CD14-positive monocyte (primary cell): ENCODE results near the gene PFKP. TPM values are rescaled to one million over a fixed set of nuclear protein-coding genes. Genes with fewer than 3 reads are reported as not detected.

Source experiments
- DNase-seq, 3 donors: peaks; one replicate each; pipeline ENCODE4 v3.0.0-alpha.2; 2011 to 2022
- H2AFZ ChIP-seq: 2 replicates; pipeline ENCODE4 v1.6.0; 2012; ENCODE audit warnings: mild to moderate bottlenecking, low read depth, low read length, inconsistent platforms; ENCODE audit not compliant: insufficient read depth, poor library complexity, severe bottlenecking
- H3K27ac ChIP-seq, 2 donors: 1 replicate in 1 of 2; 2 replicates in 1 of 2; pipeline ENCODE4 v1.5.1; 2012 to 2013; ENCODE audit warnings: low read length in 2 of 2, control low read depth in 1 of 2, inconsistent platforms in 1 of 2, low read depth in 1 of 2, mild to moderate bottlenecking in 1 of 2
- H3K27me3 ChIP-seq, 2 donors: one replicate each; pipeline versions ENCODE4 v1.6.0 to v1.6.1; 2011 to 2013; ENCODE audit warnings: low read length in 2 of 2; ENCODE audit not compliant: control insufficient read depth in 2 of 2, insufficient read depth in 2 of 2
- H3K36me3 ChIP-seq, 2 donors: replicated peaks in 1 of 2; 1 replicate in 1 of 2; 2 replicates in 1 of 2; pipeline versions ENCODE4 v1.5.1 to v1.6.1; 2012 to 2013; ENCODE audit warnings: low read length in 2 of 2, control low read depth in 1 of 2, inconsistent platforms in 1 of 2, mild to moderate bottlenecking in 1 of 2; ENCODE audit not compliant: insufficient read depth in 2 of 2, control insufficient read depth in 1 of 2
- H3K4me1 ChIP-seq, 2 donors: 1 replicate in 1 of 2; 2 replicates in 1 of 2; pipeline versions ENCODE4 v1.5.1 to v1.6.1; 2012 to 2013; ENCODE audit warnings: low read length in 2 of 2, control low read depth in 1 of 2, inconsistent platforms in 1 of 2, mild to moderate bottlenecking in 1 of 2, moderate library complexity in 1 of 2; ENCODE audit not compliant: insufficient read depth in 2 of 2, control insufficient read depth in 1 of 2
- H3K4me2 ChIP-seq: replicated peaks from 2 replicates; pipeline ENCODE3; 2012; ENCODE audit warnings: low read length, moderate library complexity, mild to moderate bottlenecking; ENCODE audit not compliant: poor library complexity, severe bottlenecking; ENCODE audit errors: extremely low read depth
- H3K4me3 ChIP-seq, 3 experiments: fragments of 200-600 bp in 1 of 3; sonication (generic) in 1 of 3; replicated peaks in 1 of 3; 1 replicate in 2 of 3; 2 replicates in 1 of 3; pipeline ENCODE4 v1.5.1; 2011 to 2013; ENCODE audit warnings: low read length in 3 of 3, mild to moderate bottlenecking in 3 of 3, control low read depth in 2 of 3, low read depth in 2 of 3, inconsistent platforms in 1 of 3, moderate library complexity in 1 of 3
- H3K79me2 ChIP-seq: 2 replicates; pipeline ENCODE4 v1.6.0; 2012; ENCODE audit warnings: mild to moderate bottlenecking, control low read depth, inconsistent platforms, low read length, moderate library complexity; ENCODE audit not compliant: insufficient read depth
- H3K9ac ChIP-seq: 2 replicates; pipeline ENCODE4 v1.6.0; 2017; ENCODE audit warnings: low read length, mild to moderate bottlenecking; ENCODE audit not compliant: insufficient read depth, poor library complexity, severe bottlenecking
- H3K9me3 ChIP-seq, 2 donors: replicated peaks in 1 of 2; 1 replicate in 1 of 2; 2 replicates in 1 of 2; pipeline versions ENCODE4 v1.5.1 to v1.6.1; 2012 to 2013; ENCODE audit warnings: low read length in 2 of 2, control low read depth in 1 of 2; ENCODE audit not compliant: control insufficient read depth in 1 of 2, insufficient read depth in 1 of 2
- H4K20me1 ChIP-seq: 2 replicates; pipeline ENCODE4 v1.6.0; 2012; ENCODE audit warnings: mild to moderate bottlenecking, low read length, control low read depth, moderate library complexity; ENCODE audit not compliant: insufficient read depth
- H3K27ac Mint-ChIP-seq, 7 donors: one replicate each; pipeline ENCODE4 v1.8.0; 2020; ENCODE audit warnings: mild to moderate bottlenecking in 7 of 7, mixed read lengths in 7 of 7, moderate library complexity in 6 of 7, inconsistent platforms in 2 of 7
- H3K27me3 Mint-ChIP-seq, 3 donors: one replicate each; pipeline ENCODE4 v1.8.0; 2021 to 2022; ENCODE audit warnings: low read depth in 3 of 3, mild to moderate bottlenecking in 3 of 3, mixed read lengths in 3 of 3, moderate library complexity in 3 of 3, inconsistent platforms in 1 of 3
- H3K36me3 Mint-ChIP-seq, 2 donors: one replicate each; pipeline ENCODE4 v1.8.0; 2020; ENCODE audit warnings: mixed read lengths in 2 of 2, inconsistent platforms in 1 of 2, mild to moderate bottlenecking in 1 of 2
- H3K4me1 Mint-ChIP-seq: one replicate; pipeline ENCODE4 v1.8.0; 2020; ENCODE audit warnings: mild to moderate bottlenecking, mixed read lengths
- H3K4me3 Mint-ChIP-seq, 2 donors: one replicate each; pipeline ENCODE4 v1.8.0; 2020; ENCODE audit warnings: mild to moderate bottlenecking in 2 of 2, mixed read lengths in 2 of 2, moderate library complexity in 1 of 2
- H3K9me3 Mint-ChIP-seq, 7 donors: one replicate each; pipeline ENCODE4 v1.8.0; 2020 to 2022; ENCODE audit warnings: mixed read lengths in 7 of 7, mild to moderate bottlenecking in 6 of 7, moderate library complexity in 6 of 7, inconsistent platforms in 2 of 7
- WGBS: methylation state at CpG from one replicate; pipeline ENCODE4 v1.1.5; 2013; ENCODE audit warnings: missing lambda C conversion rate; ENCODE audit not compliant: insufficient coverage; 5-methylcytosine and 5-hydroxymethylcytosine counted together
- intact Hi-C, 2 donors: fragments of 100-400 bp; cut with micrococcal nuclease; formaldehyde crosslinking; loops; one replicate each; pipeline versions ENCODE4 v1.15.0 to v1.15.1; 2023
- polyA plus RNA-seq, 3 donors: library from polyadenylated mRNA; depleted of rRNA in 1 of 3; unstranded in 2 of 3; stranded (reverse) in 1 of 3; fragments of 300-500 nt in 2 of 3; fragments of >200 nt in 1 of 3; fragmentation: Illumina TruSeq in 2 of 3; gene quantifications; 1 replicate in 2 of 3; 2 replicates in 1 of 3; pipeline ENCODE4 v1.2.3, GENCODE V29; 2012 to 2021
- TF ChIP-seq, protein P1 (sequence below): fragments of 200-600 bp; IDR thresholded peaks from one replicate; pipeline ENCODE4 v1.8.0; 2022; ENCODE audit warnings: antibody characterized with exemption, mild to moderate bottlenecking

The PFKP gene
- polyA plus RNA-seq, 3 donors: 6.5 to 14.2 (median 8.1) TPM

DNA sequence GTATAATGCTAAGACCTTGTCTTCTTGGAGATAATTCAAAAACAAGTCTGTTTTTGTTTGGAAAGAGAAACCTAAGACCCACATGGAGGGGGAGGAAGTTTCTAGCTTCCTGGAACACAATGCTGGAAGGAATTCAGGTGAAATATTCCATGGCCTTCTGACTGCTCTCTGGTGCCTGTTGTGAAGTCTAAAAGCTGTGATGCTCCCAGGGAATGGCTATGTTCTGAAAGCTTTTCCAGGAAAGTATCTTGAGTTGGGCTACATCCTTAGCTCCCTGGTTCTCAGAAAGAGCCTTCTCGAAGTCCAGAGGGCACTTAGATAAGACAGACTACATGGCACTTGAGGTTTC, 12.5 kb upstream of the PFKP start:
- TF ChIP-seq, protein P1, sequence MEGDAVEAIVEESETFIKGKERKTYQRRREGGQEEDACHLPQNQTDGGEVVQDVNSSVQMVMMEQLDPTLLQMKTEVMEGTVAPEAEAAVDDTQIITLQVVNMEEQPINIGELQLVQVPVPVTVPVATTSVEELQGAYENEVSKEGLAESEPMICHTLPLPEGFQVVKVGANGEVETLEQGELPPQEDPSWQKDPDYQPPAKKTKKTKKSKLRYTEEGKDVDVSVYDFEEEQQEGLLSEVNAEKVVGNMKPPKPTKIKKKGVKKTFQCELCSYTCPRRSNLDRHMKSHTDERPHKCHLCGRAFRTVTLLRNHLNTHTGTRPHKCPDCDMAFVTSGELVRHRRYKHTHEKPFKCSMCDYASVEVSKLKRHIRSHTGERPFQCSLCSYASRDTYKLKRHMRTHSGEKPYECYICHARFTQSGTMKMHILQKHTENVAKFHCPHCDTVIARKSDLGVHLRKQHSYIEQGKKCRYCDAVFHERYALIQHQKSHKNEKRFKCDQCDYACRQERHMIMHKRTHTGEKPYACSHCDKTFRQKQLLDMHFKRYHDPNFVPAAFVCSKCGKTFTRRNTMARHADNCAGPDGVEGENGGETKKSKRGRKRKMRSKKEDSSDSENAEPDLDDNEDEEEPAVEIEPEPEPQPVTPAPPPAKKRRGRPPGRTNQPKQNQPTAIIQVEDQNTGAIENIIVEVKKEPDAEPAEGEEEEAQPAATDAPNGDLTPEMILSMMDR: no peak
- no peaks in the 10 kb centered on the region for H4K20me1 ChIP-seq
- H3K4me1 ChIP-seq: no peaks in the 10 kb centered on the region
- no peak overlapping the region for H3K27ac Mint-ChIP-seq
- no peaks in the 10 kb centered on the region for H3K36me3 Mint-ChIP-seq
- H3K9me3 Mint-ChIP-seq: peaks cover 0 to 2% (median 0%) of the 10 kb centered on the region in 7 donors
- intact Hi-C loops: no loop called here
- no peak for DNase-seq
- H3K27ac ChIP-seq: no peak overlapping the region
- H3K4me3 ChIP-seq: no peak overlapping the region
- no peak overlapping the region for H3K4me3 Mint-ChIP-seq
- no peak overlapping the region for H3K4me2 ChIP-seq
- H3K27me3 Mint-ChIP-seq: peaks cover 6 to 19% (median 16%) of the 10 kb centered on the region in 3 donors
- WGBS: 50% methylated on average over 1 of the region's 1 CpG
- H2AFZ ChIP-seq: no peak overlapping the region
- H3K36me3 ChIP-seq: no peaks in the 10 kb centered on the region
- H3K9ac ChIP-seq: no peak overlapping the region
- H3K79me2 ChIP-seq: no peaks in the 10 kb centered on the region
- no peaks in the 10 kb centered on the region for H3K9me3 ChIP-seq
- no peaks in the 10 kb centered on the region for H3K4me1 Mint-ChIP-seq
- H3K27me3 ChIP-seq: peaks cover 0 to 5% of the 10 kb centered on the region in 2 donors

- Histone ChIP-seq H3K9me3 (no peaks in the 10 kb centered on the region), H3K36me3 (no peaks in the 10 kb centered on the region), H2AFZ (no peak overlapping the region), H3K9ac (no peak overlapping the region), H4K20me1 (no peaks in the 10 kb centered on the region), H3K4me2 (no peak overlapping the region), H3K27me3 (peaks cover 0 to 13% of the 10 kb centered on the region in 2 donors), H3K79me2 (no peaks in the 10 kb centered on the region), H3K4me3 (no peak overlapping the region), H3K27ac (no peak overlapping the region), H3K4me1 (no peaks in the 10 kb centered on the region)
- TF ChIP-seq, protein P1: no peak
- intact Hi-C loops: no loop called here
- Mint-ChIP-seq H3K27me3 (peaks cover 6 to 19% (median 16%) of the 10 kb centered on the region in 3 donors), H3K4me1 (no peaks in the 10 kb centered on the region), H3K27ac (peak overlapping the region in 1 of 7 donors; percentile 48), H3K9me3 (peaks cover 0 to 2% (median 0%) of the 10 kb centered on the region in 7 donors), H3K4me3 (no peak overlapping the region), H3K36me3 (no peaks in the 10 kb centered on the region)
- no peak for DNase-seq
- 67% methylated on average over 2 of the region's 5 CpGs for WGBS
Observed at GRCh38 chr10:3056280-3057037, 10.9 kb upstream of the PFKP start.
